Activated naive CD4-positive, alpha-beta T cell treated with anti-CD3 and anti-CD28 coated beads, Interleukin-2, amount 50 U/mL, for 72 hours (primary cell): Measurements from ENCODE around the gene FLG2. TPM values are rescaled to one million over a fixed set of nuclear protein-coding genes. Genes with fewer than 3 reads are reported as not detected.

ENCODE experiments used
- ATAC-seq, 2 donors: fragments of 150-1000 bp; cut with Tn5 transposase; 2 replicates each; pipeline ENCODE4 v1.10.0; 2021; ENCODE audit warnings: mild to moderate bottlenecking in 2 of 2, moderate library complexity in 2 of 2
- DNase-seq, 2 donors: peaks; one replicate each; pipeline ENCODE4 v3.0.0; 2021 to 2022; ENCODE audit warnings: low spot score in 2 of 2
- H3K27ac Mint-ChIP-seq, 2 donors: one replicate each; pipeline ENCODE4 v1.8.0; 2022; ENCODE audit warnings: mild to moderate bottlenecking in 2 of 2, mixed read lengths in 2 of 2
- H3K36me3 Mint-ChIP-seq, 2 donors: one replicate each; pipeline ENCODE4 v1.8.0; 2022; ENCODE audit warnings: mixed read lengths in 2 of 2
- H3K9me3 Mint-ChIP-seq, 2 donors: one replicate each; pipeline ENCODE4 v1.8.0; 2022; ENCODE audit warnings: mixed read lengths in 2 of 2
- total RNA-seq, 2 donors: library from RNA; stranded (reverse); gene quantifications; one replicate each; pipeline ENCODE4 v1.2.3, GENCODE V29; 2022

The FLG2 gene
- not detected for total RNA-seq

DNA sequence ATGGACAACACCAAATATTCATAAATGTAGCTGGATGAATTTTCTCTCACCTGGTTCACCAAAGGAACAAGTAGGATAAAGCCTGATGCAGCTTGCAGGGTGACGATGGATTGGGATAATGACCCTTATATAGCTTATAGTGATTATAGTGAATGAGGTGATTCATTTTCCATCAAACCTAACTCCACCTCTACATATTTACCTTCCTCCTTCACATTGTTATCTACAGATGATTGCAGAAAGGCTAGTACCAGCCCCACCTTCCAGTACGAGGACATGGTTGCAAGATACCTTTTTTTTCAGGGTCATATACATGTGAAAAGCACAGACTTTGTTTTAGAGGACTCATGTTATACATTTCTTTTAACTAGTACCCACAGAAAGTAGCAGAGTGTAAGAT is at the start of gene FLG2:
Gene FLG2, minus strand, starts transcription at position 101 of the 400 bp plus-strand sequence. CDS start 1,122 bp downstream, outside the sequence.
- DNase-seq, result no peak
- no peak for ATAC-seq
- no peak within 1 kb of the TSS for H3K27ac Mint-ChIP-seq
- no peaks in the 10 kb centered on the region for H3K9me3 Mint-ChIP-seq
- no peaks in the 10 kb centered on the region for H3K36me3 Mint-ChIP-seq

DNA sequence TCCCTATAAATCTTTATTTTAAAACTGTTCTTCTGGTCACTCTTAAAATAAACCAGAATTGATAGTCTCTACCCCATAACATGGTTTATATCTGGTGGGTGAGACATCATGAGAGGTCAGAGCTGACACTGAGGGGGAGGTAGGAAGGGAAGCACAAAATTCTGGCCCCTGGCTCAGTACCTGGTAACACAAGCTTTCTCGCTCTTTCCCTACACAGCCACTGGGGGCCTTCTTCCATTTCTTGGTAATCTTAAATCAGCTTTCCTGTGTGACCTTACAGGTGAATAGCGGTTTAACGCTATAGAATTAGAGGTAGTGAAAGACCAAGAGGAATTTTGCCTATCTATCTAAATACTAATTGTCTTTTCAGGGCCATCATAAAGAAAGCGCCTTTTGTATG is 48.9 kb upstream of the FLG2 start:
- H3K9me3 Mint-ChIP-seq, result no peaks in the 10 kb centered on the region
- ATAC-seq (no peak), DNase-seq (no peak)
- H3K36me3 Mint-ChIP-seq, result no peaks in the 10 kb centered on the region
- no peak overlapping the region for H3K27ac Mint-ChIP-seq

DNA sequence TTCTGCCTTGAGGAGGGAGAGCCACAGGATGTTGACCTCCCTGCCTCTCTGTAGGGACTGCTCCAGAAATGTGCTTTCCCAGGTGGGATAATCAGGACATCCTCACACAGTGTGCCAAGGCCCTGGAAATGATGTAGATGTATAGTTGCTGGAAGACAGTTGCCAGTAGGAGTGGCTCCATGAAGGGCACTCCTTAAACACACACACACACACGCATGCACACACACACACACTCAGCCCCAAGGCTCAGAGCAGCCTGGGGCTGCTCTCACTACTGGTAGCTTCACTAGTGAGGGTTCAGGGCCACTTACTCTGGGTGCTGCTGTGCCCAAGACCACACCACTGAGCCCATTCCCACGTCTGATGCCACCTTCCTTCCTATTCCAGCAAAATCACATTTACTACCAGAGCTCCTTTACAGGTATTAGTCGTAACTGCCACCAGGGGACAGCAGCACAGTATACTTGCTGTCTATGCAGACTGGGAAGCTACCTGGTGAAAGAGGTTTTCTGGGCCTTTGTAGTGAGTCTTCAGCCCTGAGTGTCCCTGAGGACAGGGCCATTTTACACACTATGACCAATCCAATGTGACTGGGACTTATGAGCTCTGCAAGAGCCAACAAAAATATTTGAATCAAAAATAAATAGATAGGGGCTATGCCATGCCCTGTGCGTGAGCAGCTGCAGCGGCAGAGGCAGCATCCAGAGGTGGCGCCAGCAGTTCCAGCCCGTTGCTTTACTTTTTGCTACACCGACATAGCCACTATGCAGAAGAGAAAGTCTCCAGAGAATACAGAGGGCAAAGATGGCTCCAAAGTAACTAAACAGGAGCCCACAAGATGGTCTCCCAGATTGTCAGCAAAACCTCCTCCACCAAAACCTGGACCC is 39.2 kb upstream of the FLG2 start:
- ATAC-seq (no peak), DNase-seq (no peak)
- Mint-ChIP-seq H3K27ac (no peak overlapping the region), H3K36me3 (no peaks in the 10 kb centered on the region), H3K9me3 (no peaks in the 10 kb centered on the region)

DNA sequence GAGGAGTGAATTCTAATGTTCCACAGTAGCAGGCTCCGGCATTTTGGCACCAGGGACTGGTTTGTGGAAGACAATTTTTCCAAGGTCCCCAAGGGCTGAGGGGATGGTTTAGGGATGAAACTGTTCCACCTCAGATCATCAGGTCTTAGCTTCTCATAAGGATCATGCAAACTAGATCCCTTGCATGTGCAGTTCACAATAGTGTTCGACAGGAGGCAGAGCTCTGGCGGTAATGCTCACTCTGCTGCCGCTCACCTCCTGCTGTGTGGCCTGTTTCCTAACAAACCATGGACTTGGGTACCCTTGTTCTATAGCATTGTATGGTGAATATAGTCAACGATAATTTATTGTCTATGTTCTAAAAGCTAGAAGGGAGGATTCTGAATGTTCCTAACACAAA is 37.7 kb upstream of the FLG2 start:
- DNase-seq, result no peak

DNA sequence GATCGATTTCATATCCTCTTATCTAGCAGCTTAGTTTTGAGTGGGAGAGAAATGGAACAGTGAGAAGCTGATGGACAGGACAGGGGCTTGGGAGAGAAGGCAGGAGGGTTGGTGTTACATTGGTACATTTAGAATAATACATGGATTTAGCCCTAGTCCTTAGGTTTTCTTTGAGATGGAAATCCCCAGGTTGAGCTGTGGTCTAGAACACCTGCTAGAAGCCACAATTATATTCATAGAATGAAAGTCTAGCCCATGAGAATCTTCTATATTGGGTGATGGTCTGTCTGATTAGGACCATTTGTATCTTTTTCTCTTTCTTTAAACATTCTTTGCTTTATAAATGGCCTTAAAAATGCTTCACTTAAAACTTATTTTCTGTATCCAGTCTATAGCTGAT is 34.3 kb upstream of the FLG2 start:
- Mint-ChIP-seq H3K9me3 (no peaks in the 10 kb centered on the region), H3K27ac (no peak overlapping the region), H3K36me3 (no peaks in the 10 kb centered on the region)
- ATAC-seq (no peak), DNase-seq (no peak)

More for the DNA sequence above, 37.7 kb upstream of the FLG2 start:
- H3K27ac Mint-ChIP-seq, result no peak overlapping the region
- ATAC-seq, result no peak
- H3K9me3 Mint-ChIP-seq, result no peaks in the 10 kb centered on the region
- no peaks in the 10 kb centered on the region for H3K36me3 Mint-ChIP-seq

DNA sequence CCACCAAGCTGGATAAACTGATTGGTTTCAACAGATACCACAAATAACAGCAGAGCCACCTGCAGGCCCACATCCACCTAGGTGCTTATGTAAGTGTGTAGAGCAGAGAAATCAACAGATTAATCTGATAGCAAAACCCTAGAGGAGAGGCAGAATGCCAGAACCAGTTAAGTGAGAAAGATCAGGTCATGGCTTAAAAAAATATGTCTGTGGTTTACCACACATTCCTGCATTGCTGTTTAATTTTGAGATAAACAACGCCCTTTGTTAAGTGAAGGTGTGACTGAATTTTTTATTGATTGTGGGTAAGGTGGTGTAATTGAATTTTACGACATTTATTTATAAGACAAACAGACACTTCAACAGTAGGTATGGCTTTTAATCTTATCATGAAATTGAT is 33.1 kb upstream of the FLG2 start:
- no peak for ATAC-seq
- no peak for DNase-seq
- no peak overlapping the region for H3K27ac Mint-ChIP-seq
- H3K9me3 Mint-ChIP-seq, result no peaks in the 10 kb centered on the region
- H3K36me3 Mint-ChIP-seq, result no peaks in the 10 kb centered on the region

DNA sequence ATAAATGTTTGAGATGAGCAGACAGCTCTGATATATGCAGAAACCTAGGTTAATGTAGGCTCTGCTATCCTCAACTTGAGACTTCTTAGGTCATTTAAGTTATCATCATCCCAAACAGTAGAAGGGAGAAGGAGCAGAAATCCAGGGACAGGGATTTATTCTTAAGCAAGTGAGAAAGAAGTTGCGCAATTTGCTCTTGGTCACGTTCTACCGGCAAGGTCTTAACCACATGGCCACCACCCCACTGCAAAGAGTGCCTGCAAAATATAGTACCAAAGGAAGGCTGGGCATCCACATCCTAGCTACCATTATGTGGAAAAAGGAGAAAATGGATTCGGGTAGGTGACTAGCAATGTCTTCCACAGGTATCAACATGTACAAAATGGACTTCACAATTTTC is 29.1 kb upstream of the FLG2 start:
- no peaks in the 10 kb centered on the region for H3K36me3 Mint-ChIP-seq
- ATAC-seq (no peak), DNase-seq (no peak)
- no peaks in the 10 kb centered on the region for H3K9me3 Mint-ChIP-seq
- H3K27ac Mint-ChIP-seq, result no peak overlapping the region

DNA sequence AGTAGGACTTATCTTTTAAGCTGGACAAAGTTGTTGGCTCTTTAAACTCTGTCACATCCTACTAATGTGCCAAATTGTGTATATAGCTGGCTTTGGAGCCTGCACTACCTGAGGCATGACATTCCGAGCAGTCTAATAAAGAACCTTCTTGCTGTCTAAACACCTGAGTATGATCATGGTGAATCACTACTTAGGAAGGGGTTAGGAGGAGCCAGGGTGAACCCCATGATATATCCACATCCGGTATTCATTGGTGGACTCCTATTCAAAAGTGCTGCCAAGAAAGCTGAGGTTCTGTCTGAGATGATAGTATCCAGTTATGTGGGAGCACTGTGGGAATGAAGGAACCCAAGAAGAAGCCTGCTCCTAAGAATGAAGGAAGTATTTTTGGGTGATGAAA is 27.1 kb upstream of the FLG2 start:
- Mint-ChIP-seq H3K27ac (no peak overlapping the region), H3K36me3 (no peaks in the 10 kb centered on the region), H3K9me3 (no peaks in the 10 kb centered on the region)
- no peak for DNase-seq
- no peak for ATAC-seq

DNA sequence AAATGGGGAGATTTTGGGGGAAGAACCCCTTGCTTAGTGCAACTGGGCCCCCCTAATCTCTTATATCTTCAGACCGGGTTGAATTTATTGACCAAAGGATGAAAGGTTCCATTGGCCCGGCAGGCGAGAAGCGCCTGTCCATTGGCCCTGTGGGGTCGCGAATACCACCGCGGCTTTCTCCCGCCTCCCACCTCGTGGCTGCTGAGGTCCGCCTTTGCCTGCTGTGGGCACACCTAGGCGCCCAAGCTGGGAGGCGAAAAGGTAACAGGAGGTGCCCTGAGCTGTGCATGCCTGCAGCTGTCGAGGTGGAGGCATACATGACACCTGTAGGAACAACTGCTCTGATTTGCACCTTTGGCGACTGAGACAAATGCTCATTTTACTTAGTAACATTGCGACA is 21.1 kb upstream of the FLG2 start:
- no peak overlapping the region for H3K27ac Mint-ChIP-seq
- DNase-seq, result no peak
- H3K9me3 Mint-ChIP-seq, result no peaks in the 10 kb centered on the region
- H3K36me3 Mint-ChIP-seq, result no peaks in the 10 kb centered on the region
- ATAC-seq, result no peak

DNA sequence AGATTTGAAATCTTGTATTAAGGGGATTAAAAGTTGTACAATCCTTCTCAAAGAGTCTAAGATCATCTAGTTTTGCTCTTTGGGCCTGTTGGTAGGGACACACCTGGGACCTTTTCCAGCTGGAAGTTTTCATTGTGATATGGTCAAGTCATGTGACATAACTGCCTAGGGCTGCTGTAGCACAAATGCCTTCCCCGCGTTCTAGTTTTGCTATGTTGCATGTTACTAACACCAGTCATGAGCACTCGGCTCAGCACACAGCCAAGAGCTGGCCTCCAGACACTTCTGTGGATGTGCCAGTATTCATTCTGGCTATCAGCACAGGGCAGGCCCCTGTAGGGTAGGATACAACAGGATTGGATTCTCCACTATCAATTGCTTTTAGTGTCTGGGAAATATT is 14.6 kb upstream of the FLG2 start:
- no peak for DNase-seq
- Mint-ChIP-seq H3K27ac (no peak overlapping the region), H3K9me3 (peaks cover 0 to 3% of the 10 kb centered on the region in 2 donors), H3K36me3 (no peaks in the 10 kb centered on the region)
- no peak for ATAC-seq

DNA sequence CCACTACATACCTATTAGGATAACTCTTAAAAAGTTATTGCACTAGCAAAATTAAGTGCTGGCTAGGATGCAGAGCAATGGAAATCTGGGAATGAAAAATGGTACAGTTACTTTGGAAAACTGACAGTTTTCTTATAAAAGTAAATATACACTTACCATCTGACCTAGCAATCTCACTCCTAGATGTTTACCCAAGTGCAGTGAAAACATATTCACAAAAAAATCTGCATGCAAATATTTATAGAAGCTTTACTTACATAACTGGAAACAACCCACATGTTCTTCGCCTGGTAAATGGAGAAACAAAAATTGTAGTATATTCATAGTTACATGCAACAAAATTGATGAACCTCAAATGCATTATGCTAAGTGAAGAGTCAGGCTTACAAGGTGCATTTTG is 12.9 kb upstream of the FLG2 start:
- ATAC-seq, result no peak
- H3K27ac Mint-ChIP-seq, result no peak overlapping the region
- no peak for DNase-seq
- H3K36me3 Mint-ChIP-seq, result no peaks in the 10 kb centered on the region
- H3K9me3 Mint-ChIP-seq, result peaks cover 0 to 11% of the 10 kb centered on the region in 2 donors

DNA sequence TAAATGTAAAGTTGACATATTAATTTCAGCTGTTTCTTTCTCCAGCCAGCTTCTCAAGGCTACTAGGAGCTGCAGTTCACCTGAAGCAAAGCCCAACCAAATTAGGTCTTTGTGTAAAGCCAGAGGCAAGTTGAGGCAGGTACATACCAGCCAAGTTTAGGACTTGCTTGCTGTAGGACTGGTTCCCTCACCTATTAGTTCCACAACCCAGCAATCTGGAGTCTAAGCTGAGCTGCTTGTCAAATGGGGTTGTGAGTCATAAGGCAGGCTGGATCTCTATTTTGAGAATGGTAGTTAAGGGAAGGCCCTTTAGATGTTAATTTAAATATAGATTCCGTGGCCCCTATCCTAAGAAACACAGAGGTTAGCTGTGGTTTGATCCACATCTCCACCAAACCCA is 7.6 kb upstream of the FLG2 start:
- DNase-seq (no peak), ATAC-seq (no peak)
- H3K27ac Mint-ChIP-seq, result no peak overlapping the region
- H3K9me3 Mint-ChIP-seq, result peaks cover 0 to 11% of the 10 kb centered on the region in 2 donors
- H3K36me3 Mint-ChIP-seq, result no peaks in the 10 kb centered on the region

DNA sequence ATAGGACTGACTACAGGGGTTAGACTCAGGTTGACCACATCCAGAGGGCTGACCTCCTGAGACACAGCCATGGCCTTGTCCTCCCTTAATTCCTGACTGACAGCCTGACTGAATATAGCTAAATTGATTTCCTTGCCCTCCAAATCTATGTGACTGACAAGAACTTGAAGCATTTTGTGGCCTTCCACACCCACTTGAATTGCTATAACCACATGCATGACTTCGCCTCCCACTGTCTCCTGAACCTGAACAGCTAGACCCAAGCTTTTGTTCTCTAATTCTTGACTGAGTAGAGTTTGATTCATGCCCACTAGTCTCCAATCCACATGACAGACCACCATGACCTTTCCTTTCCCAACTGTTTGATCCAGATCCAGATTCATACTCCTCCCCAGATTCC is 3.1 kb downstream of the FLG2 start:
- H3K27ac Mint-ChIP-seq, result no peak overlapping the region
- DNase-seq (no peak), ATAC-seq (no peak)
- H3K9me3 Mint-ChIP-seq, result peaks cover 4 to 9% of the 10 kb centered on the region in 2 donors
- H3K36me3 Mint-ChIP-seq, result no peaks in the 10 kb centered on the region

DNA sequence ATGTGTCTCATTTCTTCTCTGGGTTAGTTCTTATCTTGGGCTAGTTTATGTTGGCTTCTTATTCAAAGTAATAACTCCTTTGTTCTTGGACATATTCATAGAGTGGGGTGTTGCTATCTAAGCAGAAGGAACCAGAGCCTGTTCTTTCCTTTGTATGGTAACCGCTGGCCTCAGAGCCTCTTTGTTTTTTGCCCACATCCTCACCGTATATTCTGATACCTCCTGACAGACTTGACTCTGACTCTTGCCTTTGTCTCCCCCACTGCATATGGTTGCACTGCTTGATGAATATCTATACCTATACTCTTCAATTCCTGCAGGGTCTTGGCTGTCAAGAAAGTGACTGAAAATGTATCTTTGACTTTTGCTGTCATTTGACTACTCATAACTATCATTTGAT is 10.2 kb downstream of the FLG2 start:
- DNase-seq (no peak), ATAC-seq (no peak)
- Mint-ChIP-seq H3K36me3 (no peaks in the 10 kb centered on the region), H3K27ac (no peak overlapping the region), H3K9me3 (peaks cover 4 to 9% of the 10 kb centered on the region in 2 donors)

DNA sequence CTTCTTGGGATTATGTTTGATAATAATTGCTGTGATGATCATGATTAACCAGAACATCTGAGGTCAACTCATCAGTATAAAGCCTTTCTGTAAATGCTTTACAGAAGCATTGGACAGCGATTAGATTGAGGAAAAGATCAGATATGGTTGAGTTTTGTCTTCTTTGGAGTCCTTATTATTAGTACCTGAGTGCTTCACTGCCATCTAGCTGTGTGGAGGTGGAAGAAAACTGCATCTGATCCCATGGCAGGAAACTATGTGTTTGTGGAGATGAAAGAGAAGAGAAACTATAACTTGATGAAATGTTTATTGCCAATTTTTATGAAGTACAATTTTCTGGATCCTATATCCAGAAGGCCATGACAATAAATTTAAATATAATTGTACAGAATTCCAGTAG is 11.4 kb downstream of the FLG2 start:
- DNase-seq (no peak), ATAC-seq (no peak)
- no peaks in the 10 kb centered on the region for H3K36me3 Mint-ChIP-seq
- peaks cover 4% of the 10 kb centered on the region in 2 donors for H3K9me3 Mint-ChIP-seq
- no peak overlapping the region for H3K27ac Mint-ChIP-seq

DNA sequence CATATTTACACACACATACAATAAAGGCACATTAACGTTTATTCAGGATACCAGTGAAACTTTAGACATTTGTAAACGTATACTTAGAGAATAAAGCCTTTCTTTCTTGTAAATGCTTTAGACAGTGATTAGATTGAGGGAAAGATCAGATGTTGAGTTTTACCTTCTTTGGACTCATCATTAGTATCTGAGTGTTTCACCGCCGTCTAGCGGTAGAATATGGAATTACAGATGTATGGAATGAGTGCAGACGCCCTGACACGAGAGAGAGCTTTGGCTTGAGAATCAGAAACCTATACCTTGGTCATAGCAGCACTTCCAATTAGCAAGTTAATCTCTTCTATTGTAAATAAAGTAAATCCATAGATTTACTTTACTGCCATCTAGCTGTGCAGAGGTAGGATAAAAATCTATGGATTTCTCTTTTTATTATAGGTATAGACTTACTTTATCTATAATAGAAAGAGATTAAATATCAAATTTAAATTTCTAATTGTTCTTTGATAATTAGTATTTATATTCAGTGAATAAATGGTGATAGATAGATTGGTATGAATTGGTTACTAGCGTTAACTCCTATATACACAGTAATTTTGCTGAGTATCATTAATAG is 12.6 kb downstream of the FLG2 start:
- no peaks in the 10 kb centered on the region for H3K9me3 Mint-ChIP-seq
- ATAC-seq (peak; percentile 50 to 62), DNase-seq (peak in 1 of 2 donors; percentile 71)
- H3K36me3 Mint-ChIP-seq, result no peaks in the 10 kb centered on the region
- H3K27ac Mint-ChIP-seq, result no peak overlapping the region

DNA sequence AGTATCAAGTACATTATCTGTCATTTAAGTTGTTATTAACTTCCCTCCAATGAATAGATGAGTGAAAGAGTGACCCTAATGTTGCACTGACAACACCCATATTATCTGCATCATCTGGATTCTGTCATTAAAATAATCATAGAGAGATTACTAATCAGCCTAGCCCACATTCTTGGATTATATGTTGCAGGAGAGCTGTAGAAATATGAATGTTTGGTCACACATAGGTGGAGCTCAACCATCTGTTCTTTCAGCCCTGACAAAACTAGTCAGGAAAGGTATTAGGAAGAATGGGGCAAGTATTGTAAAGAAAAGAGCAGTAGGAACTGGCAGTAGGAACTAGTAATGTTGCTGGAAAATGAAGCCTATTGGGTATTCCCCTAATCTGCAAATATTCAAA is 15.4 kb downstream of the FLG2 start:
- no peaks in the 10 kb centered on the region for H3K36me3 Mint-ChIP-seq
- H3K27ac Mint-ChIP-seq, result no peak overlapping the region
- DNase-seq, result no peak
- no peaks in the 10 kb centered on the region for H3K9me3 Mint-ChIP-seq
- ATAC-seq, result no peak

DNA sequence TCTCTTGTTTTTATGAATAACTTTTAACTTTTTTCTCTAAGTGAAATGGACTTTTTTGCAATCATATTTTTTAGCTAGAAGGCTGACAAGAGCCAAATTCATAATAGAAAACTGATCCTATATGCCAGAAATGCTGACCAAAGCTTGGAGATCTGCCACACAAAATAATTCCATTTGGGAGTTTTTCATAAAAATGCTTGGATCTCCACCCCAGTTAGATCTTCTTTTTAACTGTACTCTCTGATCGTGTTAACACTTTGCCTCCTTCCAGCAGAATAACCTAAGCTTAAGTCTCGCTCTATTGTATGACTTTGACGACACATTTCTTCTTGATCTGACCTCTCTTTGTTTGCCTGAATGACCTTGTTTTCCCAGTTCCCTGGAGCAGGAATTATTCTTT is 16.8 kb downstream of the FLG2 start:
- H3K36me3 Mint-ChIP-seq, result no peaks in the 10 kb centered on the region
- no peak for ATAC-seq
- H3K27ac Mint-ChIP-seq, result no peak overlapping the region
- no peak for DNase-seq
- H3K9me3 Mint-ChIP-seq, result no peaks in the 10 kb centered on the region
